ENCODE data around the gene TET3. TPM values are rescaled to one million over a fixed set of nuclear protein-coding genes. Genes with fewer than 3 reads are reported as not detected.

TET3 gene
- total RNA-seq, 1 experiment from 2014 or later = 2.7 TPM

GRCh38 chr2:73961823-73962615 lies 22.7 kb upstream of the TET3 start:
- in situ Hi-C loops (cut with HindIII; ENCODE audit: low pct_unique_long_range_greater_than_20kb, low sequenced_read_pairs) = no loop called here

GRCh38 chr2:73962798-73963197 lies 21.9 kb upstream of the TET3 start:
- in situ Hi-C loops (cut with HindIII; ENCODE audit: low pct_unique_long_range_greater_than_20kb, low sequenced_read_pairs) = no loop called here
- no peak for DNase-seq (ENCODE audit: low read depth, low spot score)

More at GRCh38 chr2:73961823-73962615, 22.7 kb upstream of the TET3 start:
- DNase-seq (ENCODE audit: low read depth, low spot score) = no peak

GRCh38 chr2:73963385-73964120 lies 21.2 kb upstream of the TET3 start:
- DNase-seq (ENCODE audit: low read depth, low spot score) = no peak

GRCh38 chr2:73964223-73964622 lies 20.5 kb upstream of the TET3 start:
- no peak for DNase-seq (ENCODE audit: low read depth, low spot score)
- in situ Hi-C loops (cut with HindIII; ENCODE audit: low pct_unique_long_range_greater_than_20kb, low sequenced_read_pairs) = no loop called here

More at GRCh38 chr2:73963385-73964120, 21.2 kb upstream of the TET3 start:
- in situ Hi-C loops (cut with HindIII; ENCODE audit: low pct_unique_long_range_greater_than_20kb, low sequenced_read_pairs) = no loop called here

- DNase-seq (ENCODE audit: low read depth, low spot score) = no peak
Observed at GRCh38 chr2:73965053-73965452, 19.7 kb upstream of the TET3 start.

GRCh38 chr2:73968357-73968937 lies 16.3 kb upstream of the TET3 start:
- in situ Hi-C loops (cut with HindIII; ENCODE audit: low pct_unique_long_range_greater_than_20kb, low sequenced_read_pairs) = no loop called here
- DNase-seq (ENCODE audit: low read depth, low spot score) = no peak

More at GRCh38 chr2:73965053-73965452, 19.7 kb upstream of the TET3 start:
- in situ Hi-C loops (cut with HindIII; ENCODE audit: low pct_unique_long_range_greater_than_20kb, low sequenced_read_pairs) = no loop called here

- no peak for DNase-seq (ENCODE audit: low read depth, low spot score)
- in situ Hi-C loops (cut with HindIII; ENCODE audit: low pct_unique_long_range_greater_than_20kb, low sequenced_read_pairs) = no loop called here
Observed at GRCh38 chr2:73969356-73969755, 15.4 kb upstream of the TET3 start.

GRCh38 chr2:73970141-73970803 lies 14.4 kb upstream of the TET3 start:
- DNase-seq (ENCODE audit: low read depth, low spot score) = no peak
- in situ Hi-C loops (cut with HindIII; ENCODE audit: low pct_unique_long_range_greater_than_20kb, low sequenced_read_pairs) = no loop called here

GRCh38 chr2:73970850-73971471 lies 13.7 kb upstream of the TET3 start:
- peak; percentile 32 for DNase-seq (ENCODE audit: low read depth, low spot score)
- in situ Hi-C loops (cut with HindIII; ENCODE audit: low pct_unique_long_range_greater_than_20kb, low sequenced_read_pairs) = no loop called here

- in situ Hi-C loops (cut with HindIII; ENCODE audit: low pct_unique_long_range_greater_than_20kb, low sequenced_read_pairs) = no loop called here
- no peak for DNase-seq (ENCODE audit: low read depth, low spot score)
Observed at GRCh38 chr2:73971722-73972121, 13.0 kb upstream of the TET3 start.

GRCh38 chr2:73972846-73973245 lies 11.9 kb upstream of the TET3 start:
- no peak for DNase-seq (ENCODE audit: low read depth, low spot score)
- in situ Hi-C loops (cut with HindIII; ENCODE audit: low pct_unique_long_range_greater_than_20kb, low sequenced_read_pairs) = no loop called here

GRCh38 chr2:73975731-73976130 lies 9.0 kb upstream of the TET3 start:
- DNase-seq (ENCODE audit: low read depth, low spot score) = no peak
- in situ Hi-C loops (cut with HindIII; ENCODE audit: low pct_unique_long_range_greater_than_20kb, low sequenced_read_pairs) = no loop called here

GRCh38 chr2:73976803-73977202 lies 7.9 kb upstream of the TET3 start:
- no peak for DNase-seq (ENCODE audit: low read depth, low spot score)
- in situ Hi-C loops (cut with HindIII; ENCODE audit: low pct_unique_long_range_greater_than_20kb, low sequenced_read_pairs) = no loop called here

GRCh38 chr2:73977466-73977865 lies 7.2 kb upstream of the TET3 start:
- in situ Hi-C loops (cut with HindIII; ENCODE audit: low pct_unique_long_range_greater_than_20kb, low sequenced_read_pairs) = no loop called here

GRCh38 chr2:73979021-73979420 lies 5.7 kb upstream of the TET3 start:
- no peak for DNase-seq (ENCODE audit: low read depth, low spot score)
- in situ Hi-C loops (cut with HindIII; ENCODE audit: low pct_unique_long_range_greater_than_20kb, low sequenced_read_pairs) = no loop called here

More at GRCh38 chr2:73977466-73977865, 7.2 kb upstream of the TET3 start:
- no peak for DNase-seq (ENCODE audit: low read depth, low spot score)

GRCh38 chr2:73979686-73980085 lies 5.0 kb upstream of the TET3 start:
- in situ Hi-C loops (cut with HindIII; ENCODE audit: low pct_unique_long_range_greater_than_20kb, low sequenced_read_pairs) = no loop called here
- DNase-seq (ENCODE audit: low read depth, low spot score) = no peak

GRCh38 chr2:73980566-73980965 lies 4.1 kb upstream of the TET3 start:
- in situ Hi-C loops (cut with HindIII; ENCODE audit: low pct_unique_long_range_greater_than_20kb, low sequenced_read_pairs) = no loop called here

More at GRCh38 chr2:73980566-73980965, 4.1 kb upstream of the TET3 start:
- DNase-seq (ENCODE audit: low read depth, low spot score) = no peak
